GM19240 (cell line): ENCODE data around the gene STMN3.

ENCODE experiments used
- DNase-seq: peaks from one replicate; pipeline ENCODE4 v3.0.0; 2011; ENCODE audit warnings: low spot score; ENCODE audit not compliant: insufficient read length

The STMN3 gene

GRCh38 chr20:63692436-63693082 is 39.3 kb upstream of the STMN3 start:
- DNase-seq = no peak

GRCh38 chr20:63691711-63692435 is 38.6 kb upstream of the STMN3 start:
- DNase-seq = no peak

GRCh38 chr20:63690898-63691710 is 37.9 kb upstream of the STMN3 start:
- DNase-seq = no peak

GRCh38 chr20:63690003-63690897 is 37.0 kb upstream of the STMN3 start:
- DNase-seq = no peak

- no peak for DNase-seq
These were observed 36.1 kb upstream of the STMN3 start for GRCh38 chr20:63689046-63690002.

GRCh38 chr20:63688228-63689045 is 35.2 kb upstream of the STMN3 start:
- DNase-seq = no peak

GRCh38 chr20:63687419-63688178 is 34.4 kb upstream of the STMN3 start:
- DNase-seq = no peak

- no peak for DNase-seq
These were observed 33.5 kb upstream of the STMN3 start for GRCh38 chr20:63686492-63687321.

- no peak for DNase-seq
These were observed 32.9 kb upstream of the STMN3 start for GRCh38 chr20:63686094-63686491.

- DNase-seq = no peak
These were observed 32.2 kb upstream of the STMN3 start for GRCh38 chr20:63685269-63686026.

- DNase-seq = no peak
These were observed 29.3 kb upstream of the STMN3 start for GRCh38 chr20:63682384-63683139.

- no peak for DNase-seq
These were observed 28.5 kb upstream of the STMN3 start for GRCh38 chr20:63681609-63682142.

GRCh38 chr20:63680857-63681608 is 27.8 kb upstream of the STMN3 start:
- DNase-seq = no peak

- no peak for DNase-seq
These were observed 27.2 kb upstream of the STMN3 start for GRCh38 chr20:63680427-63680826.

GRCh38 chr20:63679799-63680305 is 26.6 kb upstream of the STMN3 start:
- no peak for DNase-seq
